IPS-15b (cell line): ENCODE results near the gene MORF4L1.
"Not testable (repeated sequence)": the region's sequence is repeated elsewhere in the genome, so short reads cannot be mapped to it uniquely, and the experiment has no call there.

Source experiments
- H3K27me3 ChIP-seq: one replicate; pipeline ENCODE4 v1.6.1; 2013; ENCODE audit warnings: low read length; ENCODE audit not compliant: control insufficient read depth, insufficient read depth
- H3K36me3 ChIP-seq: one replicate; pipeline ENCODE4 v1.6.1; 2013; ENCODE audit warnings: low read length; ENCODE audit not compliant: control insufficient read depth, insufficient read depth
- H3K4me1 ChIP-seq: one replicate; pipeline ENCODE4 v1.6.1; 2013; ENCODE audit warnings: mild to moderate bottlenecking, low read length; ENCODE audit not compliant: control insufficient read depth, insufficient read depth
- H3K4me3 ChIP-seq: one replicate; pipeline ENCODE4 v1.5.1; 2013; ENCODE audit warnings: low read depth, low read length
- H3K9ac ChIP-seq: one replicate; pipeline ENCODE4 v1.6.1; 2013; ENCODE audit warnings: low read depth, mild to moderate bottlenecking, low read length
- H3K9me3 ChIP-seq: one replicate; pipeline ENCODE4 v1.6.1; 2013; ENCODE audit warnings: mild to moderate bottlenecking, low read length; ENCODE audit not compliant: control insufficient read depth, insufficient read depth

Gene MORF4L1

DNA sequence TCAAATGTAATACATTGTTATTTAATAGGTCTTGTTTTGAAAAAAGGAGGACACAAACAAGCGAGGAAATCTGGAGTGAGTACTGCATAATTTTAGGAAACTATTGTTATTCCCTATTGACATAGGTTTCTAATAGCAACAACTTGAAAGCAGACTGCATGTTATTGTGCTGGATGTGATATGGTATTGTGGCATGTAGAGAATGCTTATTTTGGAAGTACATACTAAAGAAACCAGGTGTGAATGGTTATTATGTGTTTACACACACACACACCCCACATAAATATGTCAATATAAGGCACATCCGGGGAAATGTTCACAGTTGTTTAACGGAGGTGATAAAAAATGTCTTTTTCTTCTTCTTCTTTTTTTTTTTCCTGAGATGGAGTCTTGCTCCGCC, 5.9 kb upstream of the MORF4L1 start:
- Histone ChIP-seq H3K27me3 (no peaks in the 10 kb centered on the region), H3K4me3 (no peak overlapping the region), H3K36me3 (no peaks in the 10 kb centered on the region), H3K9ac (no peak overlapping the region), H3K4me1 (peaks cover 2% of the 10 kb centered on the region), H3K9me3 (no peaks in the 10 kb centered on the region)

DNA sequence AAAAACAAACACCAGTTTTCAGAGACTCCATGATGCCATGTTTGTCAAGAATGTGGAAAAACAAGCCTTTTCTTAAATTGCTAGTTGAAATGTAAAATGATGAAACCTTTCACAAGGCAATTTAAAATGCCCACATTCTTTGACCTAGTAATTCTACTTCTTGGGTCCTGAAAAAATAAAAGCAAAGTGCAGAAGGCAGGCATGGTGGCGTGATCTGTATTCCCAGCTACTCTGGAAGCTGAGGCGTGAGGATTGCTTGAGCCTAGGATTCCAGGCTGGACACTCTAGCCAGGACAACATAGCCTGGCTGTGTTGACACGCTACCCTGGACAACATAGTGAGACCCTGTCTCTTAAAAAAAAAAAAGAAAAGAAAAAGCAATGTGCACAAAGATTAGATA, 4.3 kb upstream of the MORF4L1 start:
- Histone ChIP-seq H3K9ac (no peak overlapping the region), H3K9me3 (no peaks in the 10 kb centered on the region), H3K4me1 (peaks cover 2% of the 10 kb centered on the region), H3K36me3 (peaks cover 4% of the 10 kb centered on the region), H3K4me3 (no peak overlapping the region), H3K27me3 (no peaks in the 10 kb centered on the region)

DNA sequence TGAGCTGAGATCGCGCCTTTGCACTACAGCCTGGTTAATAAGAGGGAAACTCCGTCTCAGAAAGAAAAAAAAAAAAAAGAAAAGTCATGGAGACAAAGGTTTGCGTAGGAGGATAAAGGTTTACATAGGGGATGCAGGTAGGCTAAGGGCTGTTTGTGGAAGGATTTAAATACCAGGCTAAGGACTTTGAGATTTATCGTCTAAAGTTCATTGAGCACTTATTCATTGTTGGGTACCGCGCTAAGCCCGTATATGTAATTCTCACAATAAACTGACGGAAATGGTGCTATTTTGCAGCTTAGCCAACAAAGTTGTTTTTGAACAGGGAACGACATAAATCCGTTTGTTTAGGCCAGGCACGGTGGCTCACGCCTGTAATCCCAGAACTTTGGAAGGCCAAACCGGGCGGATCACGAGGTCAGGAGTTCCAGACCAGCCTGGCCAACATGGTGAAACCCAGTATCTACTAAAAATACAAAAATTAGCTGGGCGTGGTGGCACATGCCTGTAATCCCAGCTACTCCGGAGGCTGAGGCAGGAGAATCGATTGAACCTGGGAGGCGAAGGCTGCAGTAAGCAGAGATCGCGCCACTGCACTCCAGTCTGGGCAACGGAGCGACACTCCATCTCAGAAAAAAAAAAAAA, 1.1 kb upstream of the MORF4L1 start:
- not testable (repeated sequence) for H3K4me1 ChIP-seq, H3K36me3 ChIP-seq, H3K9me3 ChIP-seq, H3K27me3 ChIP-seq
- Histone ChIP-seq H3K4me3 (peak overlapping the region; percentile 82), H3K9ac (peak overlapping the region; percentile 81)

DNA sequence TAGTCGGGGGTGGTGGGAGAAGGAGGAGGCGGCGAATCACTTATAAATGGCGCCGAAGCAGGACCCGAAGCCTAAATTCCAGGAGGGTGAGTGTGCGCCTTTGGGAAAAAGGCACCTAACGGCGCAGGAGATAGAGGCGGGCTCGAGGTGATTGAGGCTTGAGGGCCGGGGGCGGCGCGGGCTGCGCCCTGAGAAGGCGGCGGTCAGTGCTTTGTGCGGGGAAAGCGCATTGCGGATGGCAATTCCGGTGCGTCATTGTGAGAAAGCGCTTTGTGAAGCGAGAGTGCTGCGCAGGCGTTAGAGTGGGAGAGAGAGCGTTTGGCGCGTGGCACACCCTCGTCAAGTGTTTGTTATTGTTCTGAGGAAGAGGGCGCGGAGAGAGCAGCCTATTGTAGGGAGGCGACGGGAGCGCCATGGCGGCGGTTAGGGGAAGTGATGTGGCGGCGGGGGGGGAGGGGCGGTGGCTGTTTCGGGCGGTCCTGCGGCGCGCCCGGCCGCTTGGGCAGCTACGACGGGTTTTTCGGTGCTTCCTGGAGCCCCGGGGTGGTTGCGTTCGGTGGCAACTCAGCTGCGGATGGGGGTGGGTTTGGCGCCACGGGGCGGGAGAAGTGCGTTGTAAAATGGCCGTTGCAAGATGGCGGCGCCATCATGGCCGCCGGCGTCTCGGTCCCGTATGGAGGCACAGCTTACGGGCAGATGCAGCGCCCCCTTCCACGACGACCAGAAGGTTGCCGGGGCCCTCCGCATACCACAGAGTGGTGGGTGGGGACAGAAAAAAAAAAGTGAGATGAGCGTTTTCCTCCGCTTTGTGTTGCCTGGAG, 492 bp downstream of the MORF4L1 start:
- H3K36me3 ChIP-seq = peaks cover 4% of the 10 kb centered on the region
- H3K27me3 ChIP-seq = no peaks in the 10 kb centered on the region
- H3K4me1 ChIP-seq = peaks cover 15% of the 10 kb centered on the region
- peak overlapping the region; percentile 100 for H3K4me3 ChIP-seq
- H3K9ac ChIP-seq = peak overlapping the region; percentile 100
- no peaks in the 10 kb centered on the region for H3K9me3 ChIP-seq

DNA sequence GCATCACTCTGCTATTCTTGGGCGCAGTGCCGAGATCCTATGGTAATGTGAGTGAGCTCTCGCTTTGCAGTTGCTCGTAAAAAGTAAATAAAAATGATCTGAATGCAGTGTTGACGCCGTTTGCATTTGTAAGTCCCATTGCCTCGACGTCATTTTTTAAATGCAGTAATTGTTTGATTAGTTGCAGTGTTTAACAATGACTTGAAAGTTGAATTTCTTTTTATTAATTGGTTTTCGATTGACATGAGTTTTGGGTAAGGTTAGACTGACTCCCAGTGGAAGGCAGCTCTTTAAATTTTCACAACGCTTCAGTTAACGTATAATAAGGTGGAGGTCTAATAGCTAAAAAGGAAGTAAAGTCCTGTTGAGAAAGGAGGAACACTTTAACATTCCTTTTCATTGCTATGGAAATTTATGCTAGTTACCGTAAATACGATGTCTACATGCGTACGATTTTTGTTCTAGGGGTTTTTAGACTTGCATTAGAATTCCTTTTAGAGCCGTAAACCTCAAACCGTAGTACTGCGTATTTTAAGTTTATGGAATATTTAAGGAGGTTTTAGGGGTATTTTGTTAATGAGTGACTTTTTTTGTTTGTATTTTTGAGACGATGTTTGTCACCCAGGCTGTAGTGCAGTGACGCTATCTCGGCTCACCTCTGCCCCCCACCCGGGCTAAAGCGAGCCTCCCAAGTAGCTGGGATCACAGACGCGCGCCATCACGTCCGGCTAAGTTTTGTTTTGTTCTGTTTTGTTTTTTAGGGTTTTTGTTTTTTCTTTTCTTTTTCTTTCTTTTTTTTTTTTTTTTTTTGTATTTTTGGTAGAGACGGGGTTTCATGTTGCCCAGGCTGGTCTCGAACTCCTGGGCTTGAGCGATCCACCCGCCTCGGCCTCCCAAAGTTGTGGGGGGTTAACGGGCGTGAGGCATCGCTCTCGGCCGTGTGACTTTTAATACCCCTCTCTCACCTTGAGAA, 1.4 kb downstream of the MORF4L1 start:
- H3K4me1 ChIP-seq = peaks cover 17% of the 10 kb centered on the region
- H3K27me3 ChIP-seq = no peaks in the 10 kb centered on the region
- H3K36me3 ChIP-seq = peaks cover 4% of the 10 kb centered on the region
- peak overlapping the region; percentile 100 for H3K4me3 ChIP-seq
- peak overlapping the region; percentile 100 for H3K9ac ChIP-seq
- H3K9me3 ChIP-seq = no peaks in the 10 kb centered on the region

DNA sequence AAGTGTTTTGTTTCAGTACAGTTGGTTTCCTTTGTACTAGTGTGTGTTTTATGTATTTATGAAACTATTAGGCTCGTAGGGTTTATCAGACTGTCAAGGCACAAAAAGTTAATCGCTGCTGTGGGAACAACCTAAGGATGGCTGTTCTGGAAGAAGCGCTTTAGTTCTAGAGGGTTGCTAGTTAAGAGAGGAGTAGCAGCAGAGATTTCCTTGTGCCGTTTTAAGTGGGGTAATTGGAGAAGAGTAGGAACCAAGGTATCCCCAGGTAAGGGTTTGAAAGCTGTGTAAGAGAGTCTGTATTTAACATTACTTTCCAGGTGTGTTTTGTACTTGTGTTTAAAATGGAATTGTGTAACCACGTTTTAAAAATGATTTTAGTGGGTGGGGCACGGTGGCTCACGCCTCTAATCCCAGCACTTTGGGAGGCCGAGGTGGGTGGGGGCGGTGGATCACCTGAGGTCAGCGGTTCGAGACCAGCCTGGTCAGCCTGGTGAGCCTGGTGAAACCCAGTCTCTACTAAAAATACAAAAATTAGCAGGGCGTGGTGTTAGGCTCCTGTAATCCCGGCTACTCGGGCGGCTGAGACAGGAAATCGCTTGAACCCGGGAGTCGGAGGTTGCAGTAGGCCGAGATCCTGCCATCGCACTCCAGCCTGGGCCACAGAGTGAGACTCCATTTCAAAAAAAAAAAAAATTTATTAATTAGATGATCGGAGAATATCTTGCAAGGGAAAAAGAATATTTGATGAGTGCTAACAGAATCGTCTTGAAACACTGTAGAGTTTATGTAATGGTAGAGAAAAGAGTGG, 2.6 kb downstream of the MORF4L1 start:
- Histone ChIP-seq H3K4me1 (peaks cover 24% of the 10 kb centered on the region), H3K4me3 (peak overlapping the region; percentile 100), H3K36me3 (peaks cover 4% of the 10 kb centered on the region), H3K9ac (peak overlapping the region; percentile 14), H3K9me3 (no peaks in the 10 kb centered on the region), H3K27me3 (no peaks in the 10 kb centered on the region)

DNA sequence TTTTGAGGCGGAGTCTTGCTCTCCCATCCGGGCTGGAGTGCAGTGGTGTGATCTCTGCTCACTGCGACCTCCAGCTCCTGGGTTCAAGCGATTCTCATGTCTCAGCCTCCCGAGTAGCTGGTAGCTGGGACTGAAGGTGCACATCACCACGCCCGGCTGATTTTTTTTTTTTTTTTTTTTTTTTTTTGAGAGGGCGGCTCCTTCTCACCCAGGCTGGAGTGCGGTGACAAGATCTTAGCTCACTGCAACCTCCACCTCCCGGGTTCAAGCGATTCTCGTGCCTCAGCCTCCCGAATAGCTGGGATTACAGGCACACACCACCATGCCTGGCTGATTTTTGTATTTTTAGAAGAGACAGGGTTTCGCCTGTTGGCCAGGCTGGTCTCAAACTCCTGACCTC, 4.3 kb downstream of the MORF4L1 start:
- not testable (repeated sequence) for H3K36me3 ChIP-seq, H3K27me3 ChIP-seq, H3K9ac ChIP-seq, H3K9me3 ChIP-seq
- Histone ChIP-seq H3K4me3 (peak overlapping the region; percentile 39), H3K4me1 (peaks cover 22% of the 10 kb centered on the region)

DNA sequence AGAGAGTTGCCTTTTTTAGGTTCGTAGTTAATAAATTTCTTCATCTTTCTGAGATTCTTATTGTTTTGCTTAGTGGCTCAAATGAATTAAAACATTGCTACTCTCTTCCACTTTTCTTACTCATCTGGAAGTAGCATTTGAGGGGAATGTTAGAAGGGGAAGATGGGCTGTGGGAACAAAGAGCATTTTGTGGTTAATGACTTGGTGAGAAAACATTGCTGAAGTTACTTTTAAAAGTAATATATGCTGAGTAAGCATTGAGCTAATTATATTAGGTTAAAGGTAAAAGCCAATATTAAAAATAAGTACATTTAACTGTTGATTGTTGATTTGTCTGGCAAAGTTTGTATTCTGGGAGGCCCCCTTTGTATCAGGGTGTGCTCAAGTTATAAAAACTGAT, 5.7 kb downstream of the MORF4L1 start:
- no peak overlapping the region for H3K9ac ChIP-seq
- peaks cover 8% of the 10 kb centered on the region for H3K36me3 ChIP-seq
- H3K9me3 ChIP-seq = no peaks in the 10 kb centered on the region
- peak overlapping the region; percentile 4 for H3K4me3 ChIP-seq
- H3K4me1 ChIP-seq = peaks cover 22% of the 10 kb centered on the region
- H3K27me3 ChIP-seq = no peaks in the 10 kb centered on the region

DNA sequence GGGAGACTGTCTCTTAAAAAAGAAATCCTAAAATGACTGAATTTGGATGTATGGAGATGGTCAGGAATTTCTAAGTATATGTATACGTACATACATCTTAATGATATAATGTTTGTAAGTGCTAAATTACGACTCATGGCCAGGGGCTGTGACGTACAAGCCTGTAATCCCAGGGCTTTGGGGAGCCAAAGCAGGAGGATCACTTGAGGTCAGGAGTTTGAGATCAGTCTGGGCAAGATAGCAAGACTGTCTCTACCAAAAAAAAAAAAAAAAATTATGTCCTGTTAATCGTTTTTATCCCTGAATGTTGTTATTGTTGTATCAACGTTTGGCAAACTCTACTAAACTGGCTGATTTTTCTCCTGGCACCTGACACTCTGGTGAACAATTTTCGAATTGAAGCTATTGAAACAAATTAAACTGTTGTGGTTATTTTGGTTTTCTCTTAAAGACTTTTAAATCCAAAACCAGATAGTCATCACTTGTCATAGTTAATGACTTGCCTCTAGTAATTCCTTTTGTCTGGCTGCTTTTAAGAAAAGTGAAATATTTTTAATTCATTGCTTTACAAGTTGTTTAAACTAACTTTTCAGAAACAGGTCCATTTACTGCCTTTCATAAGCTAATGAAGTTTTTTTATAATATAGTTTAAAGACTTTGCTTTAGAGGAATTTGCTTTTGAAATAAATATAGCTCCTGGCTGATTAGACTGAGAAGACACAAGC, 7.0 kb downstream of the MORF4L1 start:
- H3K27me3 ChIP-seq = no peaks in the 10 kb centered on the region
- H3K4me3 ChIP-seq = no peak overlapping the region
- H3K9ac ChIP-seq = no peak overlapping the region
- H3K36me3 ChIP-seq = peaks cover 8% of the 10 kb centered on the region
- no peaks in the 10 kb centered on the region for H3K9me3 ChIP-seq
- peaks cover 22% of the 10 kb centered on the region for H3K4me1 ChIP-seq

DNA sequence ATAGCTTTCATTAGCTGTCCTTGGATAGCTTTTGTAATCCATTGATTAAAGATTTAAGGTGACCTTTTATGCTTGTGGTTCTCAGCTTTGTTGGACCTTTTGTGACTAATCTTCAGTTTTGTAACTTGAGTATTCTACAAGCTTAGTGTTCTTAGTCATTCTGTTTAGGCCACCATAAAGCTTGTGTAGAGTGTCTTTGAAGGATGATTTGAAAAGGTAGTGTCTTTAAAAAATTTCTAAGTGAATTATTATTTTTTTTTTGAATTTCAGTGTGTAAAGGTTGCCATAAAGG, 7.5 kb downstream of the MORF4L1 start:
- Histone ChIP-seq H3K4me3 (no peak overlapping the region), H3K9ac (no peak overlapping the region), H3K27me3 (no peaks in the 10 kb centered on the region), H3K36me3 (peaks cover 9% of the 10 kb centered on the region), H3K4me1 (peaks cover 20% of the 10 kb centered on the region), H3K9me3 (no peaks in the 10 kb centered on the region)

DNA sequence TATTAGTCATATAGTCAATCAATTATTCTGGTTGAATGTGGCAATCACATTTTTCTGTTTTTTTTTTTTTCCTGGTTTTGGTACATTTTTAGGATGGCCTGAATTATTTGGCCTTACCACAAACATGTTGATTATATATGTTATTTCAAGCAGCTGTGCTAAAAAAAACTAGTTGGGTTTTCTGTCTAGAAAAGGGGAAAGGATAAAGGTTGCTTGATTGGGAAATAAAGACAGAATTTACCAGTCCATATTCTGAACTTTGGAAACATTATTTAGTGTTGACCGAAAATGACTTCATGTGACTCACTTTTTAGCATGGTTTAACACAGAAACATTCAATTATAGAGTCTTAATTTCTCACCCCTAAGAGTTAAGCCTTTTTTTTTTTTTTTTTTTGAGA, 8.1 kb downstream of the MORF4L1 start:
- H3K9ac ChIP-seq = no peak overlapping the region
- peaks cover 19% of the 10 kb centered on the region for H3K4me1 ChIP-seq
- peaks cover 13% of the 10 kb centered on the region for H3K36me3 ChIP-seq
- H3K9me3 ChIP-seq = no peaks in the 10 kb centered on the region
- no peak overlapping the region for H3K4me3 ChIP-seq
- H3K27me3 ChIP-seq = no peaks in the 10 kb centered on the region
